Stimulated activated CD4-positive, alpha-beta T cell treated with anti-CD3 and anti-CD28 coated beads, Interleukin-12 subunit alpha, Interleukin-12 subunit beta, amount 100 ng/mL, for 48 hours (primary cell): Measurements from ENCODE around the gene PADI4.

Experiments
- DNase-seq, 3 donors: peaks; one replicate each; pipeline ENCODE4 v3.0.0-alpha.2; 2020; ENCODE audit warnings: low read depth in 2 of 3, low spot score in 1 of 3

PADI4 gene

GRCh38 chr1:17307946-17308345 is at the start of gene PADI4:
PADI4 (plus strand) TSS chr1:17308197; CDS start chr1:17308223, 26 bp downstream.
- no peak for DNase-seq

- DNase-seq: no peak
These were observed 49.3 kb upstream of the PADI4 start for GRCh38 chr1:17258758-17259130.

GRCh38 chr1:17259233-17259873 is 48.6 kb upstream of the PADI4 start:
- DNase-seq: no peak

GRCh38 chr1:17260264-17260663 is 47.7 kb upstream of the PADI4 start:
- DNase-seq: no peak

GRCh38 chr1:17260738-17261137 is 47.3 kb upstream of the PADI4 start:
- DNase-seq: no peak

- no peak for DNase-seq
These were observed 44.1 kb upstream of the PADI4 start for GRCh38 chr1:17263936-17264335.

- DNase-seq: no peak
These were observed 43.5 kb upstream of the PADI4 start for GRCh38 chr1:17264470-17264869.

- DNase-seq: no peak
These were observed 42.8 kb upstream of the PADI4 start for GRCh38 chr1:17265162-17265561.

- DNase-seq: no peak
These were observed 42.0 kb upstream of the PADI4 start for GRCh38 chr1:17265950-17266349.

- DNase-seq: no peak
These were observed 36.9 kb upstream of the PADI4 start for GRCh38 chr1:17270891-17271765.

- no peak for DNase-seq
These were observed 35.9 kb upstream of the PADI4 start for GRCh38 chr1:17272066-17272465.

- no peak for DNase-seq
These were observed 35.4 kb upstream of the PADI4 start for GRCh38 chr1:17272646-17273045.

GRCh38 chr1:17273096-17273495 is 34.9 kb upstream of the PADI4 start:
- no peak for DNase-seq

GRCh38 chr1:17274186-17275170 is 33.5 kb upstream of the PADI4 start:
- peak; percentile 21 to 46 (median 27) for DNase-seq

GRCh38 chr1:17276568-17276967 is 31.4 kb upstream of the PADI4 start:
- no peak for DNase-seq

GRCh38 chr1:17277511-17278159 is 30.4 kb upstream of the PADI4 start:
- DNase-seq: no peak

GRCh38 chr1:17278996-17279830 is 28.8 kb upstream of the PADI4 start:
- DNase-seq: no peak

GRCh38 chr1:17280436-17280835 is 27.6 kb upstream of the PADI4 start:
- no peak for DNase-seq

- no peak for DNase-seq
These were observed 27.1 kb upstream of the PADI4 start for GRCh38 chr1:17280894-17281293.

- DNase-seq: no peak
These were observed 26.2 kb upstream of the PADI4 start for GRCh38 chr1:17281775-17282181.
